Body of pancreas (tissue), 4 donors: ENCODE results near the gene RRAGC.

Experiments
- POLR2A ChIP-seq, 3 donors: fragments of 450-650 bp; IDR thresholded peaks; one replicate each; pipeline ENCODE4 v1.6.1; 2016; ENCODE audit warnings: antibody characterized with exemption in 3 of 3, mild to moderate bottlenecking in 2 of 3
- TF ChIP-seq, protein P1 (sequence below), 7 experiments: fragments of 450-650 bp in 4 of 7; fragments of 200-600 bp in 3 of 7; sonication (generic) in 3 of 7; IDR thresholded peaks; one replicate each; pipeline ENCODE4 v1.5.1; 2016 to 2019; ENCODE audit warnings: antibody characterized with exemption in 7 of 7

DNA sequence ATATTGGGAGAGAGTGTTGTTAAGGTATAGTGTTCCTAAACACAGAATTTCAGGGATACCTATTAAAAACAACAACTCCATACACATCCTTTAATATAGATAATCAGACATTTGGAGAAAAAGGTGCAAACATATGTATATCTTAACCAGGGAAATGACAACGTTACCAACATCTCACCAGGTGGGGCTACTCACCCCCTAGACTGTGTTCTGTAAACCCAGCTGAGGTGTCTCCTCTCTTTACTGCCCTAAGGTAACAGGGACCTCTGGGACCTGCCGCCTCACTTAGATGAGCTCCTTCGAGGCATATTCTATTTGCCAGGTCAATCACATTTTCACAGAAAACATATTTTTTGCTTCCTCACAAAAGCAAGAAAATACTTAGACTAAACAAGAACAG lies 13.4 kb downstream of the RRAGC start:
- no peak for TF ChIP-seq POLR2A (IDR thresholded peaks at IDR 0.05)
- TF ChIP-seq, protein P1, sequence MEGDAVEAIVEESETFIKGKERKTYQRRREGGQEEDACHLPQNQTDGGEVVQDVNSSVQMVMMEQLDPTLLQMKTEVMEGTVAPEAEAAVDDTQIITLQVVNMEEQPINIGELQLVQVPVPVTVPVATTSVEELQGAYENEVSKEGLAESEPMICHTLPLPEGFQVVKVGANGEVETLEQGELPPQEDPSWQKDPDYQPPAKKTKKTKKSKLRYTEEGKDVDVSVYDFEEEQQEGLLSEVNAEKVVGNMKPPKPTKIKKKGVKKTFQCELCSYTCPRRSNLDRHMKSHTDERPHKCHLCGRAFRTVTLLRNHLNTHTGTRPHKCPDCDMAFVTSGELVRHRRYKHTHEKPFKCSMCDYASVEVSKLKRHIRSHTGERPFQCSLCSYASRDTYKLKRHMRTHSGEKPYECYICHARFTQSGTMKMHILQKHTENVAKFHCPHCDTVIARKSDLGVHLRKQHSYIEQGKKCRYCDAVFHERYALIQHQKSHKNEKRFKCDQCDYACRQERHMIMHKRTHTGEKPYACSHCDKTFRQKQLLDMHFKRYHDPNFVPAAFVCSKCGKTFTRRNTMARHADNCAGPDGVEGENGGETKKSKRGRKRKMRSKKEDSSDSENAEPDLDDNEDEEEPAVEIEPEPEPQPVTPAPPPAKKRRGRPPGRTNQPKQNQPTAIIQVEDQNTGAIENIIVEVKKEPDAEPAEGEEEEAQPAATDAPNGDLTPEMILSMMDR (IDR thresholded peaks at IDR 0.05): no peak
